Sigmoid colon (tissue), 4 donors: ENCODE results near the gene PLEKHG7.

ENCODE experiments used
- CTCF ChIP-seq, 4 experiments: fragments of 450-650 bp in 3 of 4; fragments of 200-600 bp in 1 of 4; IDR thresholded peaks; one replicate each; pipeline ENCODE4 v1.5.1; 2016 to 2019; ENCODE audit warnings: antibody characterized with exemption in 4 of 4, mild to moderate bottlenecking in 3 of 4, moderate library complexity in 2 of 4
- EP300 ChIP-seq, 4 donors: sonication (generic); formaldehyde crosslinking; IDR thresholded peaks; one replicate each; pipeline ENCODE4 v1.6.1; 2017; ENCODE audit warnings: antibody characterized with exemption in 4 of 4
- POLR2A ChIP-seq, 2 donors: fragments of 450-650 bp; IDR thresholded peaks; one replicate each; pipeline ENCODE4 v1.6.1; 2016; ENCODE audit warnings: antibody characterized with exemption in 2 of 2, mild to moderate bottlenecking in 2 of 2, moderate library complexity in 2 of 2
- POLR2AphosphoS5 ChIP-seq, 4 donors: sonication (generic); formaldehyde crosslinking; IDR thresholded peaks; one replicate each; pipeline ENCODE4 v1.6.1; 2017; ENCODE audit warnings: antibody characterized with exemption in 4 of 4

- TF ChIP-seq CTCF (IDR thresholded peaks at IDR 0.05) (no peak), POLR2A (IDR thresholded peaks at IDR 0.05) (no peak), EP300 (IDR thresholded peaks at IDR 0.05) (no peak), POLR2AphosphoS5 (IDR thresholded peaks at IDR 0.05) (no peak)
Observed at GRCh38 chr12:92719674-92720073, 16.9 kb downstream of the PLEKHG7 start.
